ENCODE data around the gene JMJD4.

JMJD4 gene

DNA sequence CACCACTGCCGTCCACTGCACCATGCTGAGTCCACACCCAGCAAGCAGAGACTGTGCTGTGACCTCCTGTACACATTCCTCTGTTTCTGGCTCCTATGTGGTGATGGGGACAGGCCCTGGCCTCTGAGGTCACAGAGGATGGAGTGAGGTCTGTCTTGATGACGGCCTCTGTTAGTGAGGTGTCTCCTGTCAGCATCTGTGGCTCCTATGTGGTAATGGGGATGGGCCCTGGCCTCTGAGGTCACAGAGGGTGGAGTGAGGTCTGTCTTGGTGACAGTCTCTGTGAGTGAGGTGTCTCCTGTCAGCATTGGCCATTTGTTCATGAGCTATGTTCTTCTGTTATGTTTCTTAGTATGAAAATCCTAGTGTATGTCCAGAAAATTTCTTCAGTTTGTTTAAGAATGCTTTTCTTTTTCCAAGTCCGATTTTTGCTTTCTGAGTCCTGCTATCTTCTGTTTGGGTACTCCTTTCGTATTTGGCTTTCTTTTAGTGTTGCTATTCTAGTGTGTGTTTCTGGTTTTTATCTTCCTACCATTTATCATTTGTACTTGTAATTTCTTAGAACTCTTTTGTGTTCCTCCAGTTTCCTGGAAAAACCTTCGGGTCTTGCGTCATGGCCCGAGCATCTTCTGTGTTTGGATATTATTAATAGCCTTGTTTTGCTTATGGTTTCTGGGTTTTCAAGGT lies 13.5 kb upstream of the JMJD4 start:
- no peak for DNase-seq

DNA sequence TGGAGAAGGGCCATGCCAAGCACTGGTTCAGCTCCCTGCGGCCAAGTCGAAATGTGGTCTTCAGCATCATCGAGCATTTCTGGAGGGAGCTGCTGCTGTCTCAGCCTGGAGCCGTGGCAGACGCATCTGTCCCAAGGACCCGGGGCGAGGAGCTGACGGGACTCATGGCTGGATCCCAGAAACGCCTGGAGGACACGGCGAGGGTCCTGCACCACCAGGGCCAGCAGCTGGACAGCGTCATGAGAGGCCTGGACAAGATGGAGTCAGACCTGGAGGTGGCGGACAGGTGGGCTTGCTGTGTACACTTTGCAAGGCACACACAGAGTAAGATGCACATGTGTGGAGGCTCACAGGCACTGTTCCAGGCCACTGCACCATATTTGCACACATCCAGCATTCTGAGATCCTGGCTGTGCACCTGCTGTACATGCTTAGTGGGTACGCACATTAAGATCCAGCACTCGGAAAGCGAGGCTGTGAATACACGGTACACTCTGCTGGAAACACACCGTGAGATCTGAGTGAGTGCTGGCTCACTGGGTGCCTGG lies 12.9 kb upstream of the JMJD4 start:
- DNase-seq = no peak

DNA sequence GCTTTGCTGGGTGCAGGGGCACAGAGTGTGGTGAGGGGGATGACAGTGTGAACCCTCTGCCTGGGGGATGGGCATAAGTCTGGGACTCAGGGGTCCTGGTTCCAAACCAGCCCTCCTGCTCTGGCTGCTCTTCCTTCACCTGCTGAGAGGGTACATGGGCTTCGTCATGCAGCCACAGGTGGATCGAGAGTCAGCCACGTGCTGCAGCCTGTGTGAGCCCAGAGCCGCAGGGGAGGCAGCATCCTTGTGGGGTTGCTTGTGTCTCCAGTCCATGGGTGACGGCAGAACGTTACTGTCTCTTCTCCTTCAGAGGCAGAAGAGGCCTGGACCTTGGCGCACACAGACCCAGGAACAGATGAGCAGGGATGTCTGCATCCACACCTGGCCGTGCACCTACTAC lies 12.3 kb upstream of the JMJD4 start:
- no peak for DNase-seq

DNA sequence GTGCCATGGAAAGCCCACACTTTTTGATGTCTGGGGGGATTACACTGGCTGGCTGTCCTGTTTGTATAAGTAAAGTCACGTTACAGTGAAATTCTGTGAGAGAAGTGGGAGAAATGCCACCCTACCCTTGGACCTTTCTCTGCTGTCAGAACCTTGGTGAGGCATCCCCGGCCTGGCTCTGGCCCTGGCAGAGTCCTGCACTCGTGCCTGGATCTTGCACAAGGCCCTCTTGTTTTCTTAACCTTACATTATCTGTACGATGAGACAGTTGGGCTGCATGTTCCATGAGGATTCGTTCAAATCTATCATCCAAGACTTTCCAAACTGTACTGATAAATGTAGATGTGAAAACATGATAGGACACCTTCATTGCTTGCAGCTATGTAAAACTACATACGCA lies 11.6 kb upstream of the JMJD4 start:
- no peak for DNase-seq

DNA sequence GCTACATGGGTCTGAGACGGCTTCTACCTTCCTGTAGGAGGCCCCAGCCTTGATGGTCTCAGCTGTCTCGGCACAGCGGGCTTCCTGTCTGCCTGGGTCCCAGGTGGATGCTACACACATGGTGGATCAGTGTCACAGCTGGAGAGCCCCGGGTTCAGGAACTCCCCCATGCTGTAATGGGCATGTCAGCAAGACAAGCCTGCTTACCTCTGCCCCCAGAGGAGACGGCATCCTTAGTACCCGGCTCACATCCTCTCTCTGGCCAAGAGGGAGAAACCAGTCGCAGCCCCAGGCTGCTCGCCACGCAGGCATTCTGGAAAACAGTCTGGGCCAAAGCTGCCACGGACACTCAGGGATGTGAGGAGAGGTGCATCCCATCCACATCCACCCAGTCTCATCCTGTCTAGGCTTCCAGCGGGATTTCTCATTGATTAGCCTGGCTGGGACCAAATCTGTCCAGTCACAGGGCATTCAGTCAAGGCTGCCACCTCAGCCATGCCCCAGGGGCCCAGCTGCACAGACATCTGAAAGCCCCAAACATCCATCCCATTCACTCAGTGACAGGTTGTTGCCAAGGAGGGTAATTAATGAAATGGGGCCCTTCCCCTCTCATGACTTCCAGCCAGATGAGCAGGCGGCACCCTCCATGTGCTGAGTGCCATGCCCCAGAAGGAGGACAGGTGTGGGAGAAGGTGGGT lies 10.6 kb upstream of the JMJD4 start:
- no peak for DNase-seq

DNA sequence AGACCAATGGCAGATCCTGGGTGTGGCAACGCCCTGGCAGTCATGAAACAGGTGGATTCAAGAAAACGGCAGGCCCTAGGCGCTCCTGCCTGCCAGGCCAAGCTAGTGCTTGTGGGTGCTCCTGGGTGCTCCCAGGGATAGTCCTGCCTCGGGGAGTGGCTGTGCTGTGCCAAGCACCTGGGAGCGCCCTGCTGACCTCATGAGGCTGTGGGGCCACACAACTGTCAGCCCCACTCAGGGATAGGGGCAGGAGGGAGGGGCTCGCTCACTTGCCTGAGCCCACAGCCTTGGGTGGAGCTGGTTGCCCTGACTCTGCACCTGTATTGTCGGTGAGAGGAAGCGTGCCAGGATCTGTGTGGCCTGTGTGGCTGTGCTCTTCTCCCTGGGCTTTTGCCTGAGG lies 9.6 kb upstream of the JMJD4 start:
- DNase-seq = no peak

DNA sequence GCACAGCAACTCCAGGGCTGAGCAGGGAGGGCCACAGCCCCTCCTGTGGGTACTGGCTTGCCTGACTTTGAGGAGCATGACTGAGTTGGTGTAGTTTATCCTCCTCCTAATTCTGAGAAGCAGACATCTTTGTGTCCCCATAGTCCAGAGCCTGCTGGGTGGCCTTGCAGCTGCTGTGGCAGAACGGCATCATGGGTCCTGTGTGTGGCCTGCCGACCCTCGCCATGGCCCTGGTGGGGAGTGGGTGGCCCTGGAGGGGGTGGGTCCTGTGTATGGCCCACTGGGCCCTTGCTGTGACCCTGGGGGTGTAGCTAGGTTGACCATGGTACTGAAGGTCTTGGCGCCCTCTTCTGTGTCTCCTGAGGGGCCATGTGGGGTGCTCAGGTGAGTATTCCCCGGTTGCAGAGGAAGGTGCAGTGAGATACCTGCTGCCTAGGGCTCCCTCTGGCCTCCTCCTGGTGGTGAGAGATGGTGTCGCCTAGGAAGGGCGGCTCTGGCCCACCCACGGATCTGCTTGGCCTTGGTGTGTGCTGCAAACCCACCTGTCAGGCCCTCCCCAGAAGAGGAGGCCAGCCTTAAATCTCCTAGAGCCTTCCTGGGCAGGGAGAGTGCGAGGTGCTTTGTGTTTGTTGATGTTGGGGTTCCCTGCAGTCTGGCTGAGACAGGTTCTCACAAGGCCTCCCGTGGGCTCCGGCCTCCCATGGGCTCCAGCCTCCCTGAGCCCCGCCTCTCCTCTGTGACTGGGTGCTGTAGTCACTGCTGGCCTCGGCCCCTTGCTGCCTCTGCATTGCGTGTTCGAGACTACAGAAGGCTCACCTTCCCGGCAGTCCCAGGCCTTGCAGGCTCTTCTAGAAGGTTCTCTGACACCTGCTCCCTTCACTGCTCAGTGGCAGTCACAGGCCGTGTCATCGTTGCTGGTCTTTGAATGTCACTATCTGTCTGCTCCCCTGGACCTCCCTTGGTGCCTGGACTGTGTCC lies 7.9 kb upstream of the JMJD4 start:
- DNase-seq = no peak

DNA sequence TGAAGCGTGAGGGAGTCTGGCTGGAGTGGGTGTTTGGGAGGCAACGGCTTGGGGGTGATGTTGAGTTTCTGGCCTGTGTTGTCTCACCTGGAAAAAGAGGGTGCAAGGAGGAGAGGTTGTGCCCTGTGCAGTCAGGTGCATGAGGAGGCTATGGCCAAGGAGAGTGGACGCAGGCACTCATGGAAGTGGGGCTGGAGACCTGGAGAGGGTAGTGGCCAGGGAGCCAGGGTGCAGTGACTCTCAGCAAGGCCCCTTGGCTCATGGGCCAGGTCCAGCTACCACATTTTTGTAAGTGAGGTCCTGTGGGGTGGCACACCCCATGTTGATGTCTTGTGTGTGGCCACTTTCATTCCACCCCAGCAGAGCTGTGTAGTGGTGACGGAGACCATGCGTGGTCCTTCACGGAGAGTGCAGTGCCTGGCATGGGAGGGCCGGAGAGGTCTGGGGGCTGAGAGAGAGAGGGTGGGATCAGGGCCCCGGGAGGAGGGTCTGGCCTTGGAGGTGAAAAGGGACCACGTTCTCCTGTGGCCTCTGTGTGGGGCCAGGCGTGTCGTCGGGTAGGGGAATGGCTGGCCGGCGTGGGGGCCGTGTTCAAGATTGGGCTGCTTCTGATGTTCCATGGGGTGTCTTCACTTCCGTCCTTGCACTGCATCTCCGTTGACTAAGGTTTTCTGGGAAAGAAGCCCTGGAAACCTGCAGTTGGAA lies 6.2 kb upstream of the JMJD4 start:
- DNase-seq = no peak

DNA sequence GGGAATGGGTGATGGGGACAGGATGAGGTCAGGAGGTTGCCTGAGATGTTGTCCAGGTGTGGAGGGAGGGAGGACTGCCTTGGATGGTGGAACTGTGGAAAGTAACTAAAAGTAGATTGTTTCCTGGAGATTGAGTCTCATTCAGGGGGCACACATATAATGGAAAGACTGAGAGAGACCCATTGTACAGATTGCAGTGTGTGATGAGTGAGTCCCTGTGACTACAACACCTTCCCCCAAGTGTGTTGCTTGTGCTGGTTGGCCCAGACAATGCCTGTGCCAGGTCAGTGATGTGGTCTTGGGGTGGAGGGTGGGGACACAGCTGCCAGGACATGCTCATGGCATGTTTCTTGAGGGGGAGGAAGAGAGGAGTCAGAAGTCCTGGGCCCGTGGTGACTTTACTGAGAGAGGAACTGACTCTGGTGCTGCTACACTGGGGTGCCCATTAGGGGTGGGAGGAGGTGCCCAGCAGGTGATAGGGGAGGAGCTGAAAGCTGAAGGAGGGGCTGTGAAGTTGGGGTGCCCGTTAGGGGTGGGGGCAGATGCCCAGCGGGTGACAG lies 5.4 kb upstream of the JMJD4 start:
- DNase-seq = no peak

DNA sequence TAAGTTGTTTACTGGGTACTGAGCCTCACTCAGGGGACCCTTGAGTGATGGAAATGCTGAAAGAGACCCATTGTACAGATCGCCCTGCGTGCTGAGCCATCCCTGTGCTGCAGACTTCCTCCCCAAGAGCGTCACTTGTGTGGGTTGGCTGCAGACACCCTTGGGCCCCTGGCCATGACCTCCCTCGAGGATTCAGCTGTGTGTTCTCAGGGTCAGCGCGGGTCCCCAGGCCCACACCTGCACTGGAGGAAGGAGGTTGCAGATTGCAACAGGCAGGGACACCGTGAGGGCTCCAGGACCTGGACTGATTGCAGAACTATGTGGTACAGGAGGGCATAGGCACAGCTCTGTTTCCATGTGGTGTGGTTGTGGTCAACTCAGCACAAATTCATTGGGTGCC lies 4.5 kb upstream of the JMJD4 start:
- no peak for DNase-seq

DNA sequence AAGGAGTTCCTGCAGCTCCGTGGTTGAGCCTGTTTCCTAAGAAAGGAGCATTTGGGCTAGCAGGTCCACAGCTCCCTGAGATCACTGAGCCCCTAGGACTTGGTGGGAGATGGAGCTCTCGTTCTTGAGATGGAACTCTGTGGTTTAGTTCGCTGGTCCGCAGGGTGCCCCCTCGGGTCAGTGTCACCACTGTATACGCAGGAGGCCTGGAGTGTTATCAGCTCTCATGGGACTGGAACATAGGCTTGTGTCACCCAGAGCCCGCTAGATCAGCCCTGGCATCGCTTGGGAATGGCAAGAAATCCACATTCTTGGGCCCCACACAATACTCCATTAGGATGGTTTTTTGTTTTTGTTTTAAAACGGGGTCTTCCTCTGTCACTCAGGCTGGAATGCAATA lies 3.7 kb upstream of the JMJD4 start:
- no peak for DNase-seq

DNA sequence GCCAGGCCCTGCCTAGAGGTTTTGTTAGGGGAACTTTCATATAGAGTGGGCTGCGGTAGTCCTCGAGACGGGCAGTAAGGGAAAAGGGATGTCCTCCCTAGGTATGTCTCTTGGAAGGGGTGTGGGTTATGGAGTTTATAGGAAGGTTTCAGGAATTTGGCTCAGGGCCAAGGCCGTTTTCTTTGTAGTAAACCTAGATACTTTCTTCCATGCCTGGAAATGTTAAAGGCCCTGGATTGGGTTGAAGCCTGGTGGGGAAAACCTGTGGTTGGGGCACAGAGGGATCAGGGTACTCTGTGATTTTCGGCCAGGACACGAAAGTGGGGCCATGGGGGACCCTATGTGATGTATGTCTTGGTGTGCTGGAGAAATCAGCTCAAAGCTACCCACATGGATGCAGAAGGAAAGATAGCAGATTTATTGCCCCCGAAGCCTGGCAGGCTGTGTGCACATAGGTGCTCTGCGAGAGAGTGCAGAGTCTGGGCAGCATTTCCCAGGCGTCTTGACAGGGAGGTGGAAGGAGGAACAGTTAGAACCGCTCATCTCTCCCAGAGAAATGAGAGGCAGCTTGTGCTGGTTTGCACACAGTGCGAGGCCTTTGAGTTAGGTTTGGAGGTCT lies 1.8 kb upstream of the JMJD4 start:
- no peak for DNase-seq

DNA sequence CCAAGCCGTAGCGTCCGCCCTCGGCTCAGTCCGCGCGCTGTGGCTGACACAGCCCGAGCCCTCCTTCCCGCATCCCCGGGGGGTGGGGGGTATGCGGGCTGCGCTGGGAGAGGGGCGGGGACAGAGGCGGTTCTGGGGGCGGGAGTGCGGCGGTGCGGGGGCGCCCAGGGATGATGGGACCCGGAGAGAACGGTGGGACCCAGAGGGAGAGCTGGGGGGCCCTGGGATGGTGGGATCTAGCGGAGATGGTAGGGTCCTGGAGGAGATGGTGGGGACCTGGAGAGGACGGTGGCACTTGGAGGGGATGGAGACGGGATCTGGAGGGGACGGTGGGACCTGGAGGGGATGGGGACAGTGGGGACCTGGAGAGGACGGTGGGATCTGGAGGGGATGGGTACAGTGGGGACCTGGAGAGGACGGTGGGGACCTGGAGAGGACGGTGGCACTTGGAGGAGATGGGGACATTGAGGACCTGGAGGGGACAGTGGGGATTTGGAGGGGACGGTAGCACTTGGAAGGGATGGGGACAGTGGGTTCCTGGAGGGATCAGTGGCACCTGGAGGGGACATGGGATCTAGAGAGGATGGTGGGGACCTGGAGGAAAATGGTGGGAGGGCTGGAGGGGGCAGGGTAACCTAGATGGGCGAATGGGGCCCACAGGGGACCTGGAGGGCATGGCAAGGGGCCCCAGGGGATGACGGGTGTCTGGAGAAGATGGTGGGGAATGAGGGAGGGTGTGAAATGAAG lies 610 bp upstream of the JMJD4 start:
- no peak for DNase-seq

DNA sequence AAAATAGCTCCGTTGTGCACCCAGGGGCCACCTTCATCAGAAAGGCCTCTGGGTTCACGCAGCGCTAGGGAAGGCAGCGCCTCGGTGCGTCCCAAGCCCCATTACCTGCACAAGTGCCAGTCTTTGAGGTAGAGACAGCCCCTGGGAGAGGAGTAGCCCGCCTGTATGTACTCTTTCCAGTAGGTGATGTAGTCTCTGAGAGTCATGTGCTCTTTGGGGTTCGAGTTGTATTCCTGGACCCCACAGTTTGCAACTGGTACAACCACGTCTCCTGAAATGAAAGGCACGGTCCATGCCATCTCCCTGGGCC lies 601 bp downstream of the JMJD4 start:
- DNase-seq = no peak

DNA sequence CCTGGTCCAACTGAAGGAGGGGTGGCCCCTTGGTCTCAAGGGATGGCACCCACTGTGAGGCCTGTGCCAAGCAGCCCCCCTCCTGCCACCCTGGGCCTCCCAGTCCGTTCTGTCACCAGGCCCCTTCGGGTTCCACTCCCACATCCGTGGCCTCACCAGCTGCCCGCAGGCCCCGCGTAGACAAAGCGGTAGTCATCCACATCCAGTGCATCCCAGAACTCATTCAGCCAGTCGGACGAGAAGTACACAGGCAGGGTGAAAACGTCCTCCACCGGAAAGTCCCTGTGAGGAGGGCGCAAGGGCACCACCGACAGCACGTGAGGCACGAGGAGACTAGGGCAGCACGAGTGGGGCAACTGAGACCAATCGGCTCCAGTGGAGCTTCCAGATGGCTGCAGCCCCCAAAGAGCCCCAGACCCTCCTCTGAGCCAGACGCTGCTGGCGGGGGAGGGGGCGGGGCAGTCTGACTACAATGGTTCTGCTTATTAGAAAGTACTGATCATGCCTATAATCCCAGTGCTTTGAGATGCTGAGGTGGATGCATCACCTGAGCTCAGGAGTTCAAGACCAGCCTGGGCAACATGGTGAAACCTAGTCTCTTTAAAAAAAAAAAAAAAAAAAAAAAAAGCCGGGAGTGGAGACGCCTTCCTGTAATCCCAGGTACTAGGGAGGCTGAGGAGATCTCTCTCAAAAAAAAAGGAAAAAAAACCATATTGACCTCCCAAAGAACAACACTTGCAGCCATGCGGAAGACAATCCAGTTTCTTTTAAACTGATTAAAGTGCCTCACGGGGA lies 1.2 kb downstream of the JMJD4 start:
- DNase-seq = no peak

DNA sequence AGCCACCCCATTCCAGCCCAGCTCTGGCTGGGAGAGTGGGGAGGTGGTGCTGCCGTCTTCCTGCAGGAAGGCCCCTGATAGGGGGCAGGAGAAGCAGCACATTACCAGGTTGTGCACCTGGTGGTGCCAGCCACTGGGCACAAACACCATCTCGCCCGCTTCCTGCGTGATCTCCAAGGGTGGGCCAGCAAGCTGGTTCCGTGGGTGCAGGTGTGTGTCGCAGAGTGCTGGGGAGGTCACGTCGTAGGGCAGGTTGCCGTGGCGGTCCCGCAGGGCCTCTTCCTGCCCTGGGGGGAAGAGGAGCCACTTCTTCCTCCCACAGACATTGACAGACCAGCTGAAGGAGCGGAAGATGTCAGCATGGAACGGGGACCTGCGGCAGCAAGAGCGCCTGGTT lies 1.8 kb downstream of the JMJD4 start:
- no peak for DNase-seq

DNA sequence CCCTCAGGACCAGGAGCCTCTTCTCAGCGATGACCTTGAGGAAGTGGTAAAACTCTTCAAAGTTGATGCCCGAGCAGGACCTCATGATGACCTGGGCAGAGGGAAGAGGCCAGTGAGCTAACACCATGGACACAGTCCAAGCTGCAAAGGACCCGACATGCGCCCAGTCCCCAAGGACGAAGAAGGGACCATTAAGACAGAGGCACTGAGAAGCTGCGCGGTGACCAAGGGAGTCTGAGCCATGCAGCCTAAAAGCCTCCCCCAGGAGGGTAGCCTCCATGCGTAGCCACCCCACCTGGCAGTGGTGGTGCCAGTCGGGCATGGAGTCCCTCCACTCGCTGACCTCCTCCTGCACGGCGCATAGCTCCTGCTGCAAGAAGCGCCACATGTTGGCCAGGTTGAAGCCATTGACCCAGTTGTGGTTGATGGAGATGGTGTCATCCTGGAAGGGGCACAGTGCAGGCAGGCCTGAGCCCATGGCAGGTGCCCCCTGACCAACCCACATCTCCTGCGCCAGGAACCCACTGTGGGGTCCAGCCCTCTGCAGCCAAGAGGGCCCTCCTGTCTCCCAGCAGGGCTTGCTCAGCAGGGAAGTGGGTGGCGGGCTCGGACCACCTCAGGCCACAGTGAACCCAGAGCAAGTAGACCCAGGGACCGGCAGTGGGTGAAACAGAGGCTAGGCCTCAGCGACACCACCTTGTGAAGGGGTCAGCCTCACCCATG lies 2.4 kb downstream of the JMJD4 start:
- no peak for DNase-seq

DNA sequence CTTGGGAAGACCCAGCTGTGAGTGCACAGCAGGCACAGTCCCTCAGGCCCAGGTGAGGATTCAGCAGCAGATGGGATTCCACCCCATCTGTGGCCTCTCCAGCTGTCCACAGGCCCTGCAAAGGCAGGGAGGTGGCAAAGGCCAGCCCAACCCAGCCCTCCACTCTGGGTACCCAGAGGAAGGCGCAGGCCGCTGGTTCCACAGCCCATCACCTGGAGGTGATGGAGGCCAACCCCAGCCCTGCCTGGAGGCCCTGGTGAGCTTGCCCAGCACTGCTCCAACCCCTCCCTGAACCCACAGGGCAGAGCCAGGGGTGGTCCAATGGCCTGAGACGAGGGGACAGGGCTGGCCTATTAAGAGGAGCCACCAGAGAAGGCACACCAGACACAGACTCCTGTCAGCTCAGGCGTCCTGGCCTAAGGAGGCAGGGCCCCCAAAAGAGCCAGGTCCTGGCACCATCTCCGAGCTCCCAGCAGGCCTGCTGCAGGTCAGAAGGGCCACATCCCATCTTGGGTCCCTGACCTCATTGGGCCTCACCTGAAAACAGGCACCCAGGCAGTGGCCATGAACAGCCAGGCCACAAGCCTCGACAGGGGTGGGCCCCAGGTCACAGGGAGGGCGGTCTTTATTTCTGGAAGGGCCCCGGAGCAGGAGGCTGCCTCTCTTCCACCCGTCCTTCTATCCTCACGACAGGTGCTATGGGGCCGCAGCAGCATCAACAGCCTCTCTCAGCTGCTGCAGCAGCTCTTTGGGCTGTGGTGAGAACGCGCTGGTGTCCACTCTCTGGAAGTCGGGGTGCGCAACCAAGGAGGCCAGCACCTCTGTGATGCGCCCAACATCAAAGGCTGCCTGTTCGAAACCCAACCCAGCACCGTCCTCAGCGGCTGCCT lies 3.2 kb downstream of the JMJD4 start:
- no peak for DNase-seq

DNA sequence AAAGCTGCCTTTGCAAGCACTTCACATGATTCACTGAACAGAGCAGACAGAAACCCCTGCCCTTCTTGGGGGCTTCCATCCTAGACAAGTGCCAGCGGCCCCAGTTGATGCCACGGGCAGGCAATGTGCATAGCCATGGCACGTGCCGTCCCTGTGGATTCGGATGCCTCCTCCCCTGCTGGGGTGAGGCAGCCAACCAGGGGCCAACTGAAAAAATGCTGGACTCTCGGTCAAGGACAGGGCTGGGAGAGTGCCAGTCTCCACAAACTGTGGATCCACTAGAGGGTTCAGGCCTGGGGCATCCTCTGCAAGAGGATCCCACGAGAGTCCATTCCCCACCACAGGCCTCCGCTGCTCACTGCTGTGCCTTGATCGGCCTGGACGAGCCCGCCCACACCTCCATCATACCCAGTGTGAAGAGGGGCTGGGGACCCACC lies 3.8 kb downstream of the JMJD4 start:
- no peak for DNase-seq
